Mammary epithelial cell (primary cell): ENCODE measurements around the gene FMNL2.

Experiments used
- EZH2 ChIP-seq: IDR thresholded peaks from 2 replicates; pipeline ENCODE4 v1.6.1; 2012; ENCODE audit warnings: low read length, inconsistent platforms, borderline replicate concordance
- TF ChIP-seq, protein P1 (sequence below), 2 donors: IDR thresholded peaks in 1 of 2; conservative IDR thresholded peaks in 1 of 2; 2 replicates each; pipeline ENCODE4 v1.5.1; 2011 to 2012; ENCODE audit warnings: inconsistent platforms in 2 of 2, low read length in 2 of 2, mild to moderate bottlenecking in 2 of 2, control low read depth in 1 of 2, low read depth in 1 of 2; ENCODE audit not compliant: insufficient read depth in 1 of 2; ENCODE audit errors: extremely low read depth in 1 of 2

DNA sequence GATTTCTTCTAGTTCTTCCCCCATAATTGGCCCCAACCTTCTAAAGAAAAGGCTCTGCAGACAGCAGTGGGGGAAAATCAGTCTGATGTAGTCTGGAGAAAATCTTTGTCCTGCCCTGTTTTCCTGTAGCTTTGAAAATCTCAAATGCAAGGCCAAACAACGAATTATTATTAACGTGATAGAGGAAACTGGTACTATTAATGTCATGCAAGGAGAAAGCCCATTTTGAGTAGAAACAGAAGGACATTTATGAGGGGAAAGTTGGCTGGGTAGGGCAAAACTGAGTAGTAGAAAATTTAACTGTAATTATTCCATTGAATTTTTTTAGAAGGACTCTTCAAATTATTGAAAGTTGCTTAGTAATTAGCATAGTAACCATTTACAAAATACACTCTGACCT is 98.8 kb downstream of the FMNL2 start:
- TF ChIP-seq, protein P1, sequence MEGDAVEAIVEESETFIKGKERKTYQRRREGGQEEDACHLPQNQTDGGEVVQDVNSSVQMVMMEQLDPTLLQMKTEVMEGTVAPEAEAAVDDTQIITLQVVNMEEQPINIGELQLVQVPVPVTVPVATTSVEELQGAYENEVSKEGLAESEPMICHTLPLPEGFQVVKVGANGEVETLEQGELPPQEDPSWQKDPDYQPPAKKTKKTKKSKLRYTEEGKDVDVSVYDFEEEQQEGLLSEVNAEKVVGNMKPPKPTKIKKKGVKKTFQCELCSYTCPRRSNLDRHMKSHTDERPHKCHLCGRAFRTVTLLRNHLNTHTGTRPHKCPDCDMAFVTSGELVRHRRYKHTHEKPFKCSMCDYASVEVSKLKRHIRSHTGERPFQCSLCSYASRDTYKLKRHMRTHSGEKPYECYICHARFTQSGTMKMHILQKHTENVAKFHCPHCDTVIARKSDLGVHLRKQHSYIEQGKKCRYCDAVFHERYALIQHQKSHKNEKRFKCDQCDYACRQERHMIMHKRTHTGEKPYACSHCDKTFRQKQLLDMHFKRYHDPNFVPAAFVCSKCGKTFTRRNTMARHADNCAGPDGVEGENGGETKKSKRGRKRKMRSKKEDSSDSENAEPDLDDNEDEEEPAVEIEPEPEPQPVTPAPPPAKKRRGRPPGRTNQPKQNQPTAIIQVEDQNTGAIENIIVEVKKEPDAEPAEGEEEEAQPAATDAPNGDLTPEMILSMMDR (conservative IDR thresholded peaks at IDR 0.05 in 1 of 2, IDR thresholded peaks at IDR 0.05 in 1 of 2; ENCODE audit: extremely low read depth in 1 of 2, insufficient read depth in 1 of 2, low read depth in 1 of 2, low read length in 2 of 2): no peak
- TF ChIP-seq EZH2: no peak
